ENCODE measurements around the gene ATP5PO. TPM values are rescaled to one million over a fixed set of nuclear protein-coding genes. Genes with fewer than 3 reads are reported as not detected.

Gene ATP5PO
- 100 to 1,000 TPM in 1 of 2 donors, 10 to 100 TPM in 1; 97.0 to 130 TPM for total RNA-seq

- DNase-seq (ENCODE audit: low spot score) (peak; percentile 88), ATAC-seq (ENCODE audit: insufficient number of reproducible peaks, low FRiP score, low read depth) (peak; percentile 91)
- H3K4me1 ChIP-seq (ENCODE audit: control insufficient read depth in 1 of 2, low read depth in 2 of 2), result peaks cover 6 to 16% of the 10 kb centered on the region in 2 donors
- H3K9me3 ChIP-seq, result no peaks in the 10 kb centered on the region
- H3K27me3 ChIP-seq (replicated peaks; ENCODE audit: insufficient read depth), result no peaks in the 10 kb centered on the region
- peak within 1 kb of the TSS; percentile 64 to 74 for H3K27ac ChIP-seq
- peaks cover 5% of the 10 kb centered on the region for H3K36me3 ChIP-seq
- H3K4me3 ChIP-seq, result peak within 1 kb of the TSS; percentile 85
- no peak for TF ChIP-seq CTCF (IDR thresholded peaks at IDR 0.05)
Measured at GRCh38 chr21:33915368-33916199, at the start of gene ATP5PO. ATP5PO (minus strand) TSS chr21:33915804; CDS start chr21:33915763, 41 bp downstream.

GRCh38 chr21:33964706-33965325 lies 49.2 kb upstream of the ATP5PO start:
- Histone ChIP-seq H3K27ac (no peak overlapping the region), H3K4me3 (no peak overlapping the region), H3K4me1 (ENCODE audit: control insufficient read depth in 1 of 2, low read depth in 2 of 2) (peaks cover 11 to 27% of the 10 kb centered on the region in 2 donors), H3K9me3 (peaks cover 5% of the 10 kb centered on the region), H3K27me3 (replicated peaks; ENCODE audit: insufficient read depth) (no peaks in the 10 kb centered on the region), H3K36me3 (no peaks in the 10 kb centered on the region)
- no peak for DNase-seq (ENCODE audit: low spot score)
- TF ChIP-seq CTCF (IDR thresholded peaks at IDR 0.05), result no peak
- no peak for ATAC-seq (ENCODE audit: insufficient number of reproducible peaks, low FRiP score, low read depth)

GRCh38 chr21:33963848-33964555 lies 48.4 kb upstream of the ATP5PO start:
- H3K9me3 ChIP-seq, result peaks cover 6% of the 10 kb centered on the region
- ATAC-seq (ENCODE audit: insufficient number of reproducible peaks, low FRiP score, low read depth), result no peak
- no peak for DNase-seq (ENCODE audit: low spot score)
- TF ChIP-seq CTCF (IDR thresholded peaks at IDR 0.05), result no peak
- no peak overlapping the region for H3K27ac ChIP-seq
- no peaks in the 10 kb centered on the region for H3K36me3 ChIP-seq
- H3K4me1 ChIP-seq (ENCODE audit: control insufficient read depth in 1 of 2, low read depth in 2 of 2), result peaks cover 5 to 19% of the 10 kb centered on the region in 2 donors
- no peak overlapping the region for H3K4me3 ChIP-seq
- no peaks in the 10 kb centered on the region for H3K27me3 ChIP-seq (replicated peaks; ENCODE audit: insufficient read depth)

GRCh38 chr21:33962290-33962689 lies 46.7 kb upstream of the ATP5PO start:
- DNase-seq (ENCODE audit: low spot score), result no peak
- Histone ChIP-seq H3K36me3 (no peaks in the 10 kb centered on the region), H3K27ac (no peak overlapping the region), H3K4me1 (ENCODE audit: control insufficient read depth in 1 of 2, low read depth in 2 of 2) (peaks cover 0 to 7% of the 10 kb centered on the region in 2 donors), H3K27me3 (replicated peaks; ENCODE audit: insufficient read depth) (no peaks in the 10 kb centered on the region), H3K4me3 (no peak overlapping the region), H3K9me3 (peaks cover 8% of the 10 kb centered on the region)
- no peak for ATAC-seq (ENCODE audit: insufficient number of reproducible peaks, low FRiP score, low read depth)
- TF ChIP-seq CTCF (IDR thresholded peaks at IDR 0.05), result no peak

- TF ChIP-seq CTCF (IDR thresholded peaks at IDR 0.05), result no peak
- no peak overlapping the region for H3K27ac ChIP-seq
- H3K27me3 ChIP-seq (replicated peaks; ENCODE audit: insufficient read depth), result no peaks in the 10 kb centered on the region
- H3K4me1 ChIP-seq (ENCODE audit: control insufficient read depth in 1 of 2, low read depth in 2 of 2), result no peaks in the 10 kb centered on the region
- H3K4me3 ChIP-seq, result no peak overlapping the region
- no peaks in the 10 kb centered on the region for H3K36me3 ChIP-seq
- DNase-seq (ENCODE audit: low spot score) (no peak), ATAC-seq (ENCODE audit: insufficient number of reproducible peaks, low FRiP score, low read depth) (no peak)
- H3K9me3 ChIP-seq, result peaks cover 8% of the 10 kb centered on the region
Measured at GRCh38 chr21:33961061-33961460, 45.5 kb upstream of the ATP5PO start.
